GM12878 (cell line): ENCODE results near the gene GRK6. TPM values are rescaled to one million over a fixed set of nuclear protein-coding genes. Genes with fewer than 3 reads are reported as not detected.

ENCODE experiments used
- ATAC-seq: fragments of 200-7000 bp; cut with Tn5 transposase; 3 replicates; pipeline ENCODE4 v1.9.1; 2020; ENCODE audit warnings: mild to moderate bottlenecking, moderate library complexity
- BruUV-seq: library from RNA; stranded (reverse); fragments of 400-500 nt; replicated peaks from 2 replicates; lab custom pipeline; 2021; lab: Mats Ljungman, UMichigan
- CTCF ChIA-PET: fragments of 300-600 bp; sonication (Branson Sonifier 250); formaldehyde crosslinking; extraction: SDS; loops from one replicate; lab custom pipeline; 2021; ENCODE audit warnings: inconsistent platforms; lab: Yijun Ruan, JAX
- POLR2A ChIA-PET: fragments of 350-600 bp; formaldehyde crosslinking; extraction: SDS; loops from one replicate; lab custom pipeline; 2021; ENCODE audit warnings: inconsistent platforms; lab: Charles Lee
- RAD21 ChIA-PET: fragments of 300-600 bp; sonication (Branson Sonifier 250); formaldehyde crosslinking; loops from one replicate; lab custom pipeline; 2023; ENCODE audit warnings: antibody characterized with exemption; ENCODE audit not compliant: unreplicated experiment; lab: Charles Lee
- SMC1A ChIA-PET: fragments of 300-600 bp; sonication (Branson Sonifier 250); formaldehyde crosslinking; loops from one replicate; lab custom pipeline; 2023; ENCODE audit not compliant: unreplicated experiment, uncharacterized antibody; lab: Charles Lee
- DNase-seq: peaks from one replicate; pipeline ENCODE4 v3.0.0-alpha.2; 2011; ENCODE audit warnings: low read depth, low spot score
- FAIRE-seq: peaks from 3 replicates; lab custom pipeline; 2011; peaks lifted over from hg19 to GRCh38; lab: Jason Lieb, UNC
- H2AFZ ChIP-seq: 2 replicates; pipeline ENCODE4 v1.6.0; 2011; ENCODE audit warnings: low read depth, low read length, control low read depth; ENCODE audit not compliant: control insufficient read depth
- H3K27ac ChIP-seq: 2 replicates; pipeline ENCODE4 v1.5.1; 2011; ENCODE audit warnings: control low read depth; ENCODE audit not compliant: control insufficient read depth, insufficient read depth
- H3K27me3 ChIP-seq, 2 experiments: replicated peaks in 1 of 2; 2 replicates each; pipeline versions ENCODE4 v1.6.0 to v1.6.1; 2011; ENCODE audit warnings: low read length in 1 of 2; ENCODE audit not compliant: control insufficient read depth in 2 of 2, insufficient read depth in 2 of 2
- H3K36me3 ChIP-seq, 2 experiments: 2 replicates each; pipeline ENCODE4 v1.5.1; 2011; ENCODE audit warnings: low read length in 1 of 2; ENCODE audit not compliant: control insufficient read depth in 2 of 2, insufficient read depth in 2 of 2
- H3K4me1 ChIP-seq: 2 replicates; pipeline ENCODE4 v1.6.1; 2011; ENCODE audit warnings: mild to moderate bottlenecking, low read length, moderate library complexity, mixed read lengths; ENCODE audit not compliant: control insufficient read depth, insufficient read depth
- H3K4me2 ChIP-seq: 2 replicates; pipeline ENCODE4 v1.6.0; 2011; ENCODE audit warnings: control low read depth; ENCODE audit not compliant: control insufficient read depth, insufficient read depth
- H3K4me3 ChIP-seq: fragments of 200-600 bp; sonication (generic); 2 replicates; pipeline ENCODE4 v1.5.1; 2016
- H3K79me2 ChIP-seq: 2 replicates; pipeline ENCODE4 v1.6.0; 2011; ENCODE audit warnings: low read length; ENCODE audit not compliant: control insufficient read depth, insufficient read depth
- H3K9ac ChIP-seq: 2 replicates; pipeline ENCODE4 v1.8.0; 2011; ENCODE audit warnings: low read length, control low read depth, mixed read lengths; ENCODE audit not compliant: control insufficient read depth, insufficient read depth
- H3K9me3 ChIP-seq: replicated peaks from 3 replicates; pipeline ENCODE4 v1.5.1; 2011; ENCODE audit warnings: mild to moderate bottlenecking, low read length; ENCODE audit not compliant: control insufficient read depth, insufficient read depth
- H4K20me1 ChIP-seq: 2 replicates; pipeline ENCODE4 v1.6.0; 2011; ENCODE audit not compliant: control insufficient read depth, insufficient read depth
- EGR1 ChIP-seq, 2 experiments: IDR thresholded peaks; 1 replicate in 1 of 2; 2 replicates in 1 of 2; pipeline ENCODE4 v1.6.1; 2011 to 2012; ENCODE audit warnings: low read depth in 2 of 2, low read length in 2 of 2, borderline replicate concordance in 1 of 2, mild to moderate bottlenecking in 1 of 2, moderate library complexity in 1 of 2
- NR2F1 ChIP-seq: fragments of 450-650 bp; conservative IDR thresholded peaks from 2 replicates; pipeline ENCODE4 v1.6.1; 2017; ENCODE audit warnings: mild to moderate bottlenecking
- RFX5 ChIP-seq: IDR thresholded peaks from 2 replicates; pipeline ENCODE4 v1.6.1; 2011; ENCODE audit warnings: low read depth, low read length, improper control_type of control experiment
- WGBS: methylation state at CpG from one replicate; pipeline ENCODE4 v1.1.6; 2016; ENCODE audit warnings: low lambda C conversion rate; ENCODE audit not compliant: insufficient replicate concordance, insufficient coverage; ENCODE audit errors: missing lambda C conversion rate; 5-methylcytosine and 5-hydroxymethylcytosine counted together
- in situ Hi-C: fragments of 300-500 bp; cut with MboI; formaldehyde crosslinking; loops from 9 replicates; pipeline ENCODE4 v1.14.3; 2018; ENCODE audit warnings: mixed read lengths
- intact Hi-C: fragments of 100-400 bp; cut with micrococcal nuclease; formaldehyde crosslinking; loops from one replicate; pipeline ENCODE4 v1.14.2; 2022; ENCODE audit not compliant: unreplicated experiment
- polyA plus RNA-seq, 11 experiments: library from polyadenylated mRNA; depleted of rRNA in 4 of 11; unstranded in 6 of 11; stranded (reverse) in 5 of 11; fragments of >200 nt; fragmentation: Nextera tagmentation in 4 of 11; fragmentation: Illumina TruSeq in 1 of 11; extraction: Ambion mirVana in 4 of 11; extraction: Trizol in 1 of 11; gene quantifications; 1 replicate in 1 of 11; 2 replicates in 10 of 11; pipeline versions ENCODE4 v1.2.1 to v1.2.3, GENCODE V29; 2011 to 2016; ENCODE audit warnings: inconsistent platforms in 2 of 11, missing spikeins in 2 of 11, low read depth in 1 of 11
- total RNA-seq, 4 experiments: library from RNA; depleted of rRNA in 3 of 4; stranded (reverse); fragments of >200 nt in 3 of 4; fragmentation: Illumina TruSeq in 1 of 4; extraction: Trizol in 1 of 4; gene quantifications; 2 replicates each; pipeline versions ENCODE4 v1.2.1 to v1.2.3, GENCODE V29; 2013 to 2021

The GRK6 gene
- total and polyA plus RNA-seq, 10 of the 15 experiments (the other 5 are each of a cell fraction or from before 2014, with no cell fraction given) = 0.79 to 124 (median 41.6) TPM

DNA sequence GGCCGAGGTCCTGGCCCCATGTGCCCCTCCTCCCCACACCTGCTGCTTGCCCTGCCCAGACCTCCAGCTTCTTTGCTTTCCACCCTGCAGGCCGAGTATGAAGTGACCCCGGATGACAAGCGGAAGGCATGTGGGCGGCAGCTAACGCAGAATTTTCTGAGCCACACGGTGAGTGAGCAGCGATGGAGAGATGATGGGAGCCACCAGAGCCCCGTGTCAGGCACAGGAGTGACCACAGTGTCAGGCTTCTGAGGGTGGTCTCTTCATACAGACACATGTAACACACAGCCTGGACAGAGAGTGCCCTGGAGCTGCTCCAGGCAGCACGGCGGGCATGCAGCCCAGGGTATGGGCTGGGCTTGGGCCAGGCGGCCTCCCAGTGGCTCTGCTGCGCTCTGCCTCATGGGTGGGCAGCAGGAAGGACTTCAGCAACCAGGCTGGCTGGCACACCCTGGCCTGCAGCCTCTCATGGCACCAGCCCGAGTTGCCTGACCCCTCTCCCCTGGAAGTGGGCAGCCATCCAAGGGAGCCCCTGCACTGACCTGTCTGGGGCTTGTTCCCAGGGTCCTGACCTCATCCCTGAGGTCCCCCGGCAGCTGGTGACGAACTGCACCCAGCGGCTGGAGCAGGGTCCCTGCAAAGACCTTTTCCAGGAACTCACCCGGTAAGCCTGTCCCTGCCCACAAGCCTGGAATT, 5.8 kb downstream of the GRK6 start:
- Histone ChIP-seq H3K4me1 (peaks cover 49% of the 10 kb centered on the region), H3K27me3 (no peaks in the 10 kb centered on the region), H3K36me3 (peaks cover 33 to 43% of the 10 kb centered on the region in 2 experiments), H4K20me1 (no peaks in the 10 kb centered on the region), H3K79me2 (peaks cover 51% of the 10 kb centered on the region), H3K9ac (peak overlapping the region; percentile 93), H3K27ac (peak overlapping the region; percentile 94), H2AFZ (no peak overlapping the region), H3K9me3 (no peaks in the 10 kb centered on the region), H3K4me2 (peak overlapping the region; percentile 65), H3K4me3 (peak overlapping the region; percentile 38; the same call in 1 of the 2 replicates)
- ChIA-PET RAD21 (interaction anchor here (0.8 to 11.0 kb wide), 11 partner anchors 16 to 123 kb away, joined by 3 to 288 read pairs (median 4); partner anchors contain the start of gene PRR7), POLR2A (interaction anchor here (1.5 to 13.4 kb wide), 6 partner anchors 10 to 75 kb away, joined by 4 to 358 read pairs (median 56); partner anchors contain the start of genes F12, PFN3 and PRR7), CTCF (interaction anchor here (0.6 to 13.2 kb wide), 8 partner anchors 15 to 119 kb away, joined by 3 to 188 read pairs (median 4); partner anchors contain the start of genes PFN3 and PRR7), SMC1A (interaction anchor here (0.6 to 7.2 kb wide), 10 partner anchors 11 to 632 kb away, joined by 3 to 73 read pairs (median 6); partner anchors contain the start of gene PRR7)
- ATAC-seq = no peak
- no peak for DNase-seq
- 38% methylated on average over 18 of the region's 18 CpGs for WGBS
- intact Hi-C loops (no loop called here), in situ Hi-C loops (no loop called here)
- FAIRE-seq = peak; percentile 18
- no TSS peak for BruUV-seq
- 0 out of 2 replicates have a peak, but pooled peaks have one; percentile 28 for TF ChIP-seq NR2F1
- TF ChIP-seq EGR1 (IDR thresholded peaks at IDR 0.05; ENCODE audit: borderline replicate concordance in 1 of 2, low read depth in 2 of 2, low read length in 2 of 2) = peak in 1 of 2 experiments; percentile 36; a peak in 1 of 3 replicates
- no peak for TF ChIP-seq RFX5
